ENCODE results near the gene MPL. TPM values are rescaled to one million over a fixed set of nuclear protein-coding genes. Genes with fewer than 3 reads are reported as not detected.

MPL gene
- total and polyA plus RNA-seq, 10 donors, result 0.47 to 2.2 (median 1.3) TPM; not detected in 4

GRCh38 chr1:43300378-43301094, 37.1 kb upstream of the MPL start, which contains the start of gene TIE1:
Gene TIE1 (plus strand): TSS chr1:43300982. CDS start chr1:43301072, 90 bp downstream.
- no peak for TF ChIP-seq CTCF (IDR thresholded peaks at IDR 0.05 in 8 of 11, conservative IDR thresholded peaks at IDR 0.05 in 3 of 11)
- TF ChIP-seq POLR2AphosphoS5 (IDR thresholded peaks at IDR 0.05), result peak; percentile 64 to 84 (median 66)
- Histone ChIP-seq H3K9me3 (no peaks in the 10 kb centered on the region), H3K27ac (peak within 1 kb of the TSS in 7 of 8 donors; percentile 15 to 80 (median 70)), H3K4me1 (peaks cover 0 to 53% (median 26%) of the 10 kb centered on the region in 6 donors), H3K36me3 (no peaks in the 10 kb centered on the region), H3K27me3 (replicated peaks in 1 of 7) (no peaks in the 10 kb centered on the region), H3K4me3 (peak within 1 kb of the TSS; percentile 12 to 59 (median 27))
- intact Hi-C loops (cut with DNase I; ENCODE audit: low total_unique reads), result no loop called here
- no peak for DNase-seq
- 30 to 45% (median 36%) methylated on average over 10 of the region's 10 CpGs for WGBS, 5 donors

- peaks cover 0 to 43% (median 16%) of the 10 kb centered on the region in 6 donors for H3K4me1 ChIP-seq
- 52 to 70% (median 69%) methylated on average over 1 of the region's 1 CpG for WGBS, 5 donors
- peak; percentile 8 for DNase-seq
- H3K9me3 ChIP-seq, result no peaks in the 10 kb centered on the region
- H3K27me3 ChIP-seq (replicated peaks in 1 of 7), result no peaks in the 10 kb centered on the region
- H3K27ac ChIP-seq, result peak overlapping the region in 1 of 8 donors; percentile 70
- H3K4me3 ChIP-seq, result peak overlapping the region in 7 of 8 donors; percentile 19 to 59 (median 31)
- intact Hi-C loops (cut with DNase I; ENCODE audit: low total_unique reads), result no loop called here
- peaks cover 0 to 7% (median 0%) of the 10 kb centered on the region in 6 donors for H3K36me3 ChIP-seq
- TF ChIP-seq POLR2AphosphoS5 (IDR thresholded peaks at IDR 0.05), result no peak
- TF ChIP-seq POLR2A (IDR thresholded peaks at IDR 0.05), result no peak
- no peak for TF ChIP-seq CTCF (IDR thresholded peaks at IDR 0.05 in 8 of 11, conservative IDR thresholded peaks at IDR 0.05 in 3 of 11)
Observed at GRCh38 chr1:43302201-43302600, 35.4 kb upstream of the MPL start.

GRCh38 chr1:43302721-43303470, 34.7 kb upstream of the MPL start:
- peaks cover 0 to 43% (median 16%) of the 10 kb centered on the region in 6 donors for H3K4me1 ChIP-seq
- H3K36me3 ChIP-seq, result peaks cover 0 to 14% (median 0%) of the 10 kb centered on the region in 6 donors
- peak; percentile 19 for DNase-seq
- no peak overlapping the region for H3K27ac ChIP-seq
- no peaks in the 10 kb centered on the region for H3K27me3 ChIP-seq (replicated peaks in 1 of 7)
- no peaks in the 10 kb centered on the region for H3K9me3 ChIP-seq
- intact Hi-C loops (cut with DNase I; ENCODE audit: low total_unique reads), result no loop called here
- no peak for TF ChIP-seq POLR2A (IDR thresholded peaks at IDR 0.05)
- TF ChIP-seq POLR2AphosphoS5 (IDR thresholded peaks at IDR 0.05), result no peak
- peak overlapping the region in 4 of 8 donors; percentile 22 to 59 (median 39) for H3K4me3 ChIP-seq
- WGBS, 5 donors, result 75 to 83% (median 78%) methylated on average over 7 of the region's 7 CpGs

GRCh38 chr1:43303471-43304313, 33.9 kb upstream of the MPL start:
- Histone ChIP-seq H3K27me3 (replicated peaks in 1 of 7) (no peaks in the 10 kb centered on the region), H3K4me3 (peak overlapping the region in 1 of 8 donors; percentile 59), H3K36me3 (peaks cover 0 to 16% (median 0%) of the 10 kb centered on the region in 6 donors), H3K27ac (peak overlapping the region in 3 of 8 donors; percentile 1 to 27 (median 27)), H3K4me1 (peaks cover 0 to 43% (median 16%) of the 10 kb centered on the region in 6 donors), H3K9me3 (no peaks in the 10 kb centered on the region)
- WGBS, 5 donors, result 64 to 84% (median 76%) methylated on average over 8 of the region's 8 CpGs
- DNase-seq, result peak; percentile 31
- intact Hi-C loops (cut with DNase I; ENCODE audit: low total_unique reads), result no loop called here
- no peak for TF ChIP-seq CTCF (IDR thresholded peaks at IDR 0.05 in 8 of 11, conservative IDR thresholded peaks at IDR 0.05 in 3 of 11)
- no peak for TF ChIP-seq POLR2AphosphoS5 (IDR thresholded peaks at IDR 0.05)
- no peak for TF ChIP-seq POLR2A (IDR thresholded peaks at IDR 0.05)

All from spleen (tissue), 11 donors.